GM04503 (cell line): ENCODE data around the gene NCS1.

Source experiments
- DNase-seq: peaks from one replicate; pipeline ENCODE4 v3.0.0-alpha.2; 2012; ENCODE audit warnings: low read depth

Gene NCS1

GRCh38 chr9:130213911-130214761 is 41.9 kb downstream of the NCS1 start:
- DNase-seq, result no peak

GRCh38 chr9:130214776-130215340 is 42.7 kb downstream of the NCS1 start:
- DNase-seq, result no peak

GRCh38 chr9:130215341-130216119 is 43.3 kb downstream of the NCS1 start:
- no peak for DNase-seq

- DNase-seq, result no peak
Measured at GRCh38 chr9:130217838-130218237, 45.6 kb downstream of the NCS1 start.

GRCh38 chr9:130219661-130220096 is 47.5 kb downstream of the NCS1 start:
- no peak for DNase-seq

GRCh38 chr9:130220352-130220751 is 48.1 kb downstream of the NCS1 start:
- no peak for DNase-seq

- no peak for DNase-seq
Measured at GRCh38 chr9:130222833-130223232, 50.6 kb downstream of the NCS1 start.

- DNase-seq, result no peak
Measured at GRCh38 chr9:130225071-130225470, 52.9 kb downstream of the NCS1 start.

- no peak for DNase-seq
Measured at GRCh38 chr9:130225586-130225985, 53.4 kb downstream of the NCS1 start.

- DNase-seq, result no peak
Measured at GRCh38 chr9:130226112-130226511, 53.9 kb downstream of the NCS1 start.

- no peak for DNase-seq
Measured at GRCh38 chr9:130227833-130228232, 55.6 kb downstream of the NCS1 start.

GRCh38 chr9:130229759-130230158 is 57.6 kb downstream of the NCS1 start:
- DNase-seq, result no peak

- no peak for DNase-seq
Measured at GRCh38 chr9:130230631-130231030, 58.4 kb downstream of the NCS1 start.

- DNase-seq, result no peak
Measured at GRCh38 chr9:130232899-130233586, 60.8 kb downstream of the NCS1 start.

GRCh38 chr9:130233587-130233945 is 61.4 kb downstream of the NCS1 start:
- DNase-seq, result no peak

GRCh38 chr9:130234340-130235260 is 62.4 kb downstream of the NCS1 start:
- DNase-seq, result no peak

GRCh38 chr9:130235558-130236435 is 63.6 kb downstream of the NCS1 start:
- no peak for DNase-seq

GRCh38 chr9:130236436-130236985 is 64.3 kb downstream of the NCS1 start:
- DNase-seq, result no peak

- no peak for DNase-seq
Measured at GRCh38 chr9:130237076-130237475, 64.9 kb downstream of the NCS1 start.
